SK-N-SH (cell line): Measurements from ENCODE around the gene PCBP4. TPM values are rescaled to one million over a fixed set of nuclear protein-coding genes. Genes with fewer than 3 reads are reported as not detected.
A peak's percentile ranks its signal among the peaks of the same experiment; 100 is the strongest.

Experiments used
- CTCF ChIA-PET: fragments of 300-600, 350-600 bp; formaldehyde crosslinking; extraction: SDS; loops from one replicate; lab custom pipeline; 2021; lab: Yijun Ruan, JAX
- POLR2A ChIA-PET: fragments of 350-600 bp; sonication (Branson Sonifier 250); formaldehyde crosslinking; extraction: SDS; loops from one replicate; lab custom pipeline; 2020; ENCODE audit warnings: antibody characterized with exemption, inconsistent platforms; lab: Yijun Ruan, JAX
- DNase-seq: peaks from one replicate; pipeline ENCODE4 v3.0.0; 2012
- H2AFZ ChIP-seq: fragments of 200-600 bp; sonication (generic); 2 replicates; pipeline ENCODE4 v1.8.1; 2016; ENCODE audit warnings: antibody characterized with exemption, mild to moderate bottlenecking, low read depth
- H3F3A ChIP-seq: fragments of 200-600 bp; sonication (generic); replicated peaks from 2 replicates; pipeline ENCODE3; 2016; ENCODE audit warnings: antibody characterized with exemption, mild to moderate bottlenecking; ENCODE audit not compliant: insufficient read depth
- H3K27ac ChIP-seq, 2 experiments: fragments of 200-500 bp in 1 of 2; fragments of 200-600 bp in 1 of 2; sonication (Bioruptor generic) in 1 of 2; sonication (generic), shearing (Covaris generic) in 1 of 2; 2 replicates each; pipeline versions ENCODE4 v1.5.1 to v1.6.1; 2014 to 2016; ENCODE audit warnings: low read depth in 2 of 2, inconsistent platforms in 1 of 2, low read length in 1 of 2, mild to moderate bottlenecking in 1 of 2, mixed read lengths in 1 of 2
- H3K27me3 ChIP-seq: fragments of 200-600 bp; sonication (generic), shearing (Covaris generic); 2 replicates; pipeline ENCODE4 v1.6.1; 2016; ENCODE audit warnings: mixed run types; ENCODE audit not compliant: insufficient read depth
- H3K36me3 ChIP-seq, 2 experiments: fragments of 200-500 bp in 1 of 2; fragments of 200-600 bp in 1 of 2; sonication (Bioruptor generic) in 1 of 2; sonication (generic) in 1 of 2; replicated peaks in 1 of 2; 2 replicates each; pipeline versions ENCODE3 to v1.5.1; 2014 to 2016; ENCODE audit warnings: low read length in 1 of 2, mild to moderate bottlenecking in 1 of 2; ENCODE audit not compliant: insufficient read depth in 2 of 2, control insufficient read depth in 1 of 2
- H3K4me1 ChIP-seq, 2 experiments: fragments of 200-500 bp in 1 of 2; fragments of 200-600 bp in 1 of 2; sonication (Bioruptor generic) in 1 of 2; sonication (generic), shearing (Covaris generic) in 1 of 2; 2 replicates each; pipeline versions ENCODE4 v1.5.1 to v1.6.1; 2014 to 2016; ENCODE audit warnings: low read depth in 1 of 2, low read length in 1 of 2, mixed run types in 1 of 2; ENCODE audit not compliant: insufficient read depth in 2 of 2, control insufficient read depth in 1 of 2
- H3K4me2 ChIP-seq: fragments of 200-600 bp; sonication (generic), shearing (Covaris generic); 2 replicates; pipeline ENCODE4 v1.6.1; 2017; ENCODE audit warnings: mixed run types
- H3K4me3 ChIP-seq, 2 experiments: fragments of 200-500 bp in 1 of 2; fragments of 200-600 bp in 1 of 2; sonication (Bioruptor generic) in 1 of 2; sonication (generic), shearing (Covaris generic) in 1 of 2; 2 replicates each; pipeline versions ENCODE4 v1.5.1 to v1.8.1; 2014 to 2016; ENCODE audit warnings: low read depth in 2 of 2, inconsistent platforms in 1 of 2, low read length in 1 of 2, mild to moderate bottlenecking in 1 of 2, mixed read lengths in 1 of 2, moderate library complexity in 1 of 2
- H3K79me2 ChIP-seq: fragments of 200-600 bp; sonication (generic); 2 replicates; pipeline ENCODE4 v1.8.1; 2017; ENCODE audit warnings: mild to moderate bottlenecking; ENCODE audit not compliant: insufficient read depth
- H3K9ac ChIP-seq: fragments of 200-600 bp; sonication (generic); 2 replicates; pipeline ENCODE4 v1.6.1; 2017; ENCODE audit warnings: mixed run types
- H3K9me2 ChIP-seq: fragments of 200-600 bp; sonication (generic); 2 replicates; pipeline ENCODE4 v1.6.1; 2017; ENCODE audit warnings: mixed run types
- H3K9me3 ChIP-seq: fragments of 200-600 bp; sonication (generic); 2 replicates; pipeline ENCODE4 v1.6.1; 2017; ENCODE audit warnings: mixed run types, mild to moderate bottlenecking, moderate library complexity
- H4K20me1 ChIP-seq: fragments of 200-600 bp; sonication (generic); 2 replicates; pipeline ENCODE4 v1.6.1; 2017; ENCODE audit warnings: mild to moderate bottlenecking, mixed run types; ENCODE audit not compliant: insufficient read depth
- CHD2 ChIP-seq: fragments of 150-350 bp; IDR thresholded peaks from 2 replicates; pipeline ENCODE4 v1.6.1; 2018; ENCODE audit warnings: low read length; ENCODE audit not compliant: partially characterized antibody
- ELF1 ChIP-seq: IDR thresholded peaks from 2 replicates; pipeline ENCODE4 v1.4.0; 2012
- EP300 ChIP-seq, 2 experiments: IDR thresholded peaks; 2 replicates each; pipeline versions ENCODE4 v1.4.0 to v1.6.1; 2012; ENCODE audit warnings: borderline replicate concordance in 1 of 2, low read depth in 1 of 2, low read length in 1 of 2
- FOSL2 ChIP-seq: IDR thresholded peaks from 2 replicates; pipeline ENCODE4 v1.4.0; 2012; ENCODE audit warnings: low read depth, mild to moderate bottlenecking, moderate library complexity, borderline replicate concordance
- FOXJ3 ChIP-seq: sonication (generic); formaldehyde crosslinking; IDR thresholded peaks from 2 replicates; pipeline ENCODE4 v1.5.1; 2020; ENCODE audit warnings: mild to moderate bottlenecking, missing genetic modification reagents
- MEF2A ChIP-seq: IDR thresholded peaks from 2 replicates; pipeline ENCODE4 v1.4.0; 2012; ENCODE audit warnings: low read depth, borderline replicate concordance
- MXI1 ChIP-seq: IDR thresholded peaks from 2 replicates; pipeline ENCODE4 v1.6.1; 2012; ENCODE audit warnings: mild to moderate bottlenecking, low read depth, low read length, improper control_type of control experiment
- RAD21 ChIP-seq: IDR thresholded peaks from 2 replicates; pipeline ENCODE4 v1.6.1; 2012; ENCODE audit warnings: mild to moderate bottlenecking, low read length
- RCOR1 ChIP-seq: fragments of 150-350 bp; IDR thresholded peaks from 2 replicates; pipeline ENCODE4 v1.6.1; 2017; ENCODE audit warnings: antibody characterized with exemption, low read length
- SIN3A ChIP-seq: IDR thresholded peaks from 2 replicates; pipeline ENCODE4 v1.6.1; 2012; ENCODE audit warnings: low read depth, mild to moderate bottlenecking, low read length, moderate library complexity, borderline replicate concordance
- SMC3 ChIP-seq: IDR thresholded peaks from 2 replicates; pipeline ENCODE4 v1.6.1; 2012; ENCODE audit warnings: low read depth, low read length, improper control_type of control experiment
- WGBS: methylation state at CpG from one replicate; pipeline ENCODE4 v1.1.6; 2017; ENCODE audit warnings: low lambda C conversion rate; 5-methylcytosine and 5-hydroxymethylcytosine counted together
- polyA plus RNA-seq, 3 experiments: library from polyadenylated mRNA; depleted of rRNA; stranded (reverse); fragments of >200 nt; gene quantifications; 2 replicates each; pipeline ENCODE4 v1.2.3, GENCODE V29; 2012
- TF ChIP-seq, protein P1 (sequence below): fragments of 150-350 bp; IDR thresholded peaks from 2 replicates; pipeline ENCODE4 v1.6.1; 2017; ENCODE audit warnings: antibody characterized with exemption, low read length, low read depth, borderline replicate concordance
- TF ChIP-seq, protein P2 (sequence below): IDR thresholded peaks from 2 replicates; pipeline ENCODE4 v1.4.0; 2012; ENCODE audit warnings: low read depth
- TF ChIP-seq, protein P3 (sequence below): IDR thresholded peaks from 2 replicates; pipeline ENCODE4 v1.6.1; 2012; ENCODE audit warnings: mild to moderate bottlenecking, low read depth, low read length, moderate library complexity
- TF ChIP-seq, protein P4 (sequence below): IDR thresholded peaks from 2 replicates; pipeline ENCODE4; 2012

The PCBP4 gene
- polyA plus RNA-seq, 1 of the 3 experiments (the other 2 are of a cell fraction) = 97.4 TPM

DNA sequence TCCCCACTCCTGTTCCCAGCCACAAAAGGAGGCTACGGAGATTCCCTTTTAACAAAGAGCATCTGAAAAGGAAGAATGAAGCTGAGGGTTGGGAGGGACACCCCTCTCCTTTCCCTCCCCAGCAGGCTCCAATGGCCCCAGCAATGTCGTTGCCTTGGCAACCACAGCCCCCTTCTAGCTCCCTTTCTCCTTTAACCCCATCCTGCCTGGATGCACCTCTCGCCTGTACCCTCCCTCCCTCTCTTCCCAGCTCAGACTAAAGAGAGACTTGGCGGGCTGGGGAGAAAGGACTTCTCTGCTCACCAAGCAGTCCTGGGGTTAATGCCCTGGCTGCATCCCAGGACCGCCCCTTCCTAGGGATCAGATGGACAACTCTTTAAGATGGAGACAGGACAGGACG, 35.5 kb upstream of the PCBP4 start:
- Histone ChIP-seq H3K79me2 (no peaks in the 10 kb centered on the region), H3K9ac (no peak overlapping the region), H3K36me3 (no peaks in the 10 kb centered on the region), H3K4me1 (peaks cover 20 to 61% of the 10 kb centered on the region in 2 experiments), H3K27ac (peak overlapping the region in 1 of 2 experiments; percentile 61; a peak in 1 of 4 replicates), H3F3A (peaks cover 3% of the 10 kb centered on the region), H4K20me1 (no peaks in the 10 kb centered on the region), H3K4me3 (no peak overlapping the region), H2AFZ (no peak overlapping the region), H3K27me3 (no peaks in the 10 kb centered on the region), H3K4me2 (no peak overlapping the region)
- POLR2A ChIA-PET = interaction anchor here (1.0 to 6.2 kb wide), 5 partner anchors 12 to 52 kb away, joined by 3 to 144 read pairs (median 57); partner anchors contain the start of gene DUSP7
- no peak for DNase-seq
- WGBS = 66% methylated on average over 5 of the region's 6 CpGs
- CTCF ChIA-PET = interaction anchor here (1.0 to 24.7 kb wide), 21 partner anchors 15 to 277 kb away, joined by 3 to 983 read pairs (median 13); partner anchors contain the start of genes ABHD14A, ABHD14B, ACY1 and DUSP7
- TF ChIP-seq ELF1 (no peak), SIN3A (no peak), FOSL2 (no peak), MEF2A (no peak)
- TF ChIP-seq, protein P1, sequence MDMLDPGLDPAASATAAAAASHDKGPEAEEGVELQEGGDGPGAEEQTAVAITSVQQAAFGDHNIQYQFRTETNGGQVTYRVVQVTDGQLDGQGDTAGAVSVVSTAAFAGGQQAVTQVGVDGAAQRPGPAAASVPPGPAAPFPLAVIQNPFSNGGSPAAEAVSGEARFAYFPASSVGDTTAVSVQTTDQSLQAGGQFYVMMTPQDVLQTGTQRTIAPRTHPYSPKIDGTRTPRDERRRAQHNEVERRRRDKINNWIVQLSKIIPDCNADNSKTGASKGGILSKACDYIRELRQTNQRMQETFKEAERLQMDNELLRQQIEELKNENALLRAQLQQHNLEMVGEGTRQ = no peak
- TF ChIP-seq, protein P2, sequence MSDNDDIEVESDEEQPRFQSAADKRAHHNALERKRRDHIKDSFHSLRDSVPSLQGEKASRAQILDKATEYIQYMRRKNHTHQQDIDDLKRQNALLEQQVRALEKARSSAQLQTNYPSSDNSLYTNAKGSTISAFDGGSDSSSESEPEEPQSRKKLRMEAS = no peak
- TF ChIP-seq, protein P3, sequence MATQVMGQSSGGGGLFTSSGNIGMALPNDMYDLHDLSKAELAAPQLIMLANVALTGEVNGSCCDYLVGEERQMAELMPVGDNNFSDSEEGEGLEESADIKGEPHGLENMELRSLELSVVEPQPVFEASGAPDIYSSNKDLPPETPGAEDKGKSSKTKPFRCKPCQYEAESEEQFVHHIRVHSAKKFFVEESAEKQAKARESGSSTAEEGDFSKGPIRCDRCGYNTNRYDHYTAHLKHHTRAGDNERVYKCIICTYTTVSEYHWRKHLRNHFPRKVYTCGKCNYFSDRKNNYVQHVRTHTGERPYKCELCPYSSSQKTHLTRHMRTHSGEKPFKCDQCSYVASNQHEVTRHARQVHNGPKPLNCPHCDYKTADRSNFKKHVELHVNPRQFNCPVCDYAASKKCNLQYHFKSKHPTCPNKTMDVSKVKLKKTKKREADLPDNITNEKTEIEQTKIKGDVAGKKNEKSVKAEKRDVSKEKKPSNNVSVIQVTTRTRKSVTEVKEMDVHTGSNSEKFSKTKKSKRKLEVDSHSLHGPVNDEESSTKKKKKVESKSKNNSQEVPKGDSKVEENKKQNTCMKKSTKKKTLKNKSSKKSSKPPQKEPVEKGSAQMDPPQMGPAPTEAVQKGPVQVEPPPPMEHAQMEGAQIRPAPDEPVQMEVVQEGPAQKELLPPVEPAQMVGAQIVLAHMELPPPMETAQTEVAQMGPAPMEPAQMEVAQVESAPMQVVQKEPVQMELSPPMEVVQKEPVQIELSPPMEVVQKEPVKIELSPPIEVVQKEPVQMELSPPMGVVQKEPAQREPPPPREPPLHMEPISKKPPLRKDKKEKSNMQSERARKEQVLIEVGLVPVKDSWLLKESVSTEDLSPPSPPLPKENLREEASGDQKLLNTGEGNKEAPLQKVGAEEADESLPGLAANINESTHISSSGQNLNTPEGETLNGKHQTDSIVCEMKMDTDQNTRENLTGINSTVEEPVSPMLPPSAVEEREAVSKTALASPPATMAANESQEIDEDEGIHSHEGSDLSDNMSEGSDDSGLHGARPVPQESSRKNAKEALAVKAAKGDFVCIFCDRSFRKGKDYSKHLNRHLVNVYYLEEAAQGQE = no peak
- TF ChIP-seq, all 33 proteins: peak for 0
- H3K9me2 ChIP-seq = no peaks in the 10 kb centered on the region
- H3K9me3 ChIP-seq = no peaks in the 10 kb centered on the region

DNA sequence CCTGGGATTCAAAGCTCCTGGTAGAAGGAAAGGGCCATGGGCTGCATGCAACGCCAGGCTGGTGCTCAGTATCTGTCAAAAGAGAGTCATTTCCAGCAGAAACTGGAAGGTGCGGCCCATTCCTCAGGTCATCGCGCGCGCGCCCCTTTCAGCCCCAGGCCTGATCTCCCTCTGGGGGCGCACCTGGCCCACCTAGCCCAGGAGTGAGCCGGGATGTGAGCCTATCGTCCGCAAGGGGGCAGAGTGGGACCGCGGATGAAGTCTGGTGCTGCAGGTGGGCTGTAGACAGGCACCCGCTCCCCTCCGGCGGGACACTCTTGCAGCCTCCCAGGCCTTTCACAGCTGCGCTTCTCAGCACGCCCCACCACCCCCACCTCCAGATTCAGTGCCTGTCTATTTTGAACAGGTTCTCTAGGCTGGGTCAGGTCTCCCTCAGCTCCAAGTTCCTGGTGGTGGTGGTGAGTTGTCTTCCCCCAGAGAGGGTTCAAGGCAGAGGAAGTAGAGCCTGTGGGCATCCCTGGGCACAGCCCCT, 34.3 kb upstream of the PCBP4 start:
- Histone ChIP-seq H2AFZ (no peak overlapping the region), H3F3A (peaks cover 3% of the 10 kb centered on the region), H3K36me3 (no peaks in the 10 kb centered on the region), H3K4me1 (peaks cover 20 to 48% of the 10 kb centered on the region in 2 experiments), H4K20me1 (no peaks in the 10 kb centered on the region), H3K9me2 (no peaks in the 10 kb centered on the region), H3K79me2 (no peaks in the 10 kb centered on the region), H3K4me3 (peak overlapping the region in 1 of 2 experiments; percentile 36; a peak in 1 of 4 replicates), H3K27ac (peak overlapping the region in 1 of 2 experiments; percentile 61; a peak in 2 of 4 replicates), H3K9me3 (no peaks in the 10 kb centered on the region), H3K27me3 (no peaks in the 10 kb centered on the region), H3K9ac (no peak overlapping the region), H3K4me2 (no peak overlapping the region; the same call in 1 of the 2 replicates)
- peak; percentile 92 for DNase-seq
- ChIA-PET CTCF (interaction anchor here (0.6 to 24.7 kb wide), 50 partner anchors 9 to 1243 kb away, joined by 3 to 983 read pairs (median 4); partner anchors contain the start of genes ABHD14A, ABHD14B, ACY1 and DUSP7), POLR2A (interaction anchor here (0.6 to 6.2 kb wide), 8 partner anchors 9 to 104 kb away, joined by 3 to 86 read pairs (median 4); partner anchors contain the start of genes DUSP7 and RRP9)
- WGBS = 1% methylated on average over 13 of the region's 18 CpGs
- no peak for TF ChIP-seq FOXJ3 (CRISPR knock-in tag)
- TF ChIP-seq, protein P2 = no peak
- TF ChIP-seq MXI1 = 0 out of 2 replicates have a peak, but pooled peaks have one; percentile 26
- TF ChIP-seq RCOR1 = peak; percentile 33; the same call in 1 of the 2 replicates
- TF ChIP-seq, protein P4, sequence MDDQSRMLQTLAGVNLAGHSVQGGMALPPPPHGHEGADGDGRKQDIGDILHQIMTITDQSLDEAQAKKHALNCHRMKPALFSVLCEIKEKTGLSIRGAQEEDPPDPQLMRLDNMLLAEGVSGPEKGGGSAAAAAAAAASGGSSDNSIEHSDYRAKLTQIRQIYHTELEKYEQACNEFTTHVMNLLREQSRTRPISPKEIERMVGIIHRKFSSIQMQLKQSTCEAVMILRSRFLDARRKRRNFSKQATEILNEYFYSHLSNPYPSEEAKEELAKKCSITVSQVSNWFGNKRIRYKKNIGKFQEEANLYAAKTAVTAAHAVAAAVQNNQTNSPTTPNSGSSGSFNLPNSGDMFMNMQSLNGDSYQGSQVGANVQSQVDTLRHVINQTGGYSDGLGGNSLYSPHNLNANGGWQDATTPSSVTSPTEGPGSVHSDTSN = no peak
- TF ChIP-seq, protein P3 = no peak
- TF ChIP-seq RAD21 = peak; percentile 96
- TF ChIP-seq CHD2 = peak; percentile 35
- TF ChIP-seq EP300 (IDR thresholded peaks at IDR 0.05; ENCODE audit: borderline replicate concordance in 1 of 2, low read depth in 1 of 2, low read length in 1 of 2) = no peak
- TF ChIP-seq SMC3 = peak; percentile 94
